Lung microvascular endothelial cell (primary cell): Measurements from ENCODE around the gene YTHDF1. TPM values are rescaled to one million over a fixed set of nuclear protein-coding genes. Genes with fewer than 3 reads are reported as not detected.

ENCODE experiments used
- DNase-seq, 2 donors: peaks; one replicate each; pipeline versions ENCODE4 v3.0.0 to v3.0.0-alpha.2; 2010; ENCODE audit warnings: low read depth in 2 of 2
- total RNA-seq: library from RNA; depleted of rRNA; stranded (reverse); fragments of >200 nt; gene quantifications from 2 replicates; pipeline ENCODE4 v1.2.1, GENCODE V29; 2014

YTHDF1 gene
- total RNA-seq, 1 donor from 2014 or later = 16.1 TPM

GRCh38 chr20:63186528-63187316 is 29.2 kb downstream of the YTHDF1 start:
- peak in 1 of 2 donors; percentile 15 for DNase-seq

GRCh38 chr20:63186084-63186483 is 29.8 kb downstream of the YTHDF1 start:
- DNase-seq = no peak

DNA sequence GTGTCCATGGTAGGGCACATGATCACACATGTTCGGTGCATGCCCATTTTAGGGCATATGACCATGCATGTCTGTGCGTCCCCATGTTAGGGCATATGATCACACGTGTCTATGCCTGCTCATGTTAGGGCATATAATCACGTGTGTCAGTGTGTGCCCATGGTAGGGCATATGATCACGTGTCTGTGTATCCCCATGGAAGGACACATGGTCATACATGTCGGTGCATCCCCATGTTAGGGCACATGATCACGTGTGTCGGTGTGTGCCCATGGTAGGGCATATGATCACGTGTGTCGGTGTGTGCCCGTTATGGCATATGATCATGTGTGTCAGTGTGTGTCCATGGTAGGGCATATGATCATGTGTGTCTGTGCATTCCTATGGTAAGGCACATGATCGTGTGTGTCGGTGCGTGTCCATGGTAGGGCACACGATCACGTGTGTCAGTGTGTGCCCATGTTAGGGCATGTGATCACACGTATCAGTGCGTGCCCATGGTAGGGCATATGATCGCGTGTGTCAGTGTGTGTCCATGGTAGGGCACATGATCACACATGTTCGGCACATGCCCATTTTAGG is 30.6 kb downstream of the YTHDF1 start:
- DNase-seq = no peak

GRCh38 chr20:63183422-63184146 is 32.3 kb downstream of the YTHDF1 start:
- peak; percentile 41 to 56 for DNase-seq

GRCh38 chr20:63182946-63183415 is 33.0 kb downstream of the YTHDF1 start:
- DNase-seq = no peak

DNA sequence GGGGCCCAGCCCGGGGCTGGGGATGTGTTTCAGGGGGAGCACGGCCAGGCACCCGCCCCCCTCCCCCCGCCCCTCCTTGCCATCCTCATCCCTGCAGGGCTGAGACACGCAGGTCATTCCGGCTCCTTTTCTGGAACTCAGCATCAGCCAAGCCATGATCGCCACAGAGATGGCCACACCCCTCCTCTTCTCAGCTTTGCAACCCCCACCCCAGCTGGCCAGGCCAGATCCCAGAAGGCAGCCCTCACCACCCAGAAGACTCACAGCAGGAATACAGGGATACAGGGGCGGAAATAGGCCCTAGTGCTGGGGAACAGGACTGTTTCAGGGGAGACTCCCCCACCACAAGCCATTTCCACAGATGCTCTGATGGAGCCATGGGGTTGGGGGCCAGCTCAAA is 33.5 kb downstream of the YTHDF1 start:
- DNase-seq = no peak

GRCh38 chr20:63181226-63181625 is 34.7 kb downstream of the YTHDF1 start:
- no peak for DNase-seq

DNA sequence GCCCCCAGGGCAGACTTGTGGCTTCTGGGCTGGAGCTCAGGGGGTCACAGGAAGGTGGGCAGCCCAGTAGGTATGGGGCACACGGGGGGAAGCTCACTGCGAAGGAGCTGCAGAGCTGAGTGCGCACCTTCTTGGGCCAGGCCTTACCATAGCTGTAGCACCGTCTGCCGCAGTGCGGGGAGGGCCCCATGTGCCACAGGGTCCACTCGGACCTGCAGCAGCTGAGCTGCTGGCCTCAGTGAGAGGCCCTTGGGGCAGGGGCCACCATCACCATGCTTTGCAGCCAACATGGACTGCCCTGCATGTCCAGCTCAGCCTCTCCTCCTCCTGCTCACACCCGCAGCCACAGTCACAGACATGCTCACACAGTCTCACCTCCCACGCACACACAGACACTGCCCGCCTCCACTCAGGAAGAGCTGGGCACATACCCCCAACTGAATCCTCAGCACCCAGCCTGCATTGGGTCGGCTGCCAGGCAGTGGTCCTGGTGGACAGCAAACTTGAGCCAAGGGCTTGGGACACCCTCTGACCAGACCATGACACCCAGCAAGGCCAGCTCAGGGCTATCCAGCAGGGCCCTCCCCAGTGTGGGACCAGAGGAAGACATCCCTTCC is 35.3 kb downstream of the YTHDF1 start:
- no peak for DNase-seq

- DNase-seq = no peak
These were observed 36.0 kb downstream of the YTHDF1 start for GRCh38 chr20:63179687-63180568.

- DNase-seq = no peak
These were observed 36.8 kb downstream of the YTHDF1 start for GRCh38 chr20:63178889-63179686.

GRCh38 chr20:63178446-63178820 is 37.5 kb downstream of the YTHDF1 start:
- DNase-seq = no peak

DNA sequence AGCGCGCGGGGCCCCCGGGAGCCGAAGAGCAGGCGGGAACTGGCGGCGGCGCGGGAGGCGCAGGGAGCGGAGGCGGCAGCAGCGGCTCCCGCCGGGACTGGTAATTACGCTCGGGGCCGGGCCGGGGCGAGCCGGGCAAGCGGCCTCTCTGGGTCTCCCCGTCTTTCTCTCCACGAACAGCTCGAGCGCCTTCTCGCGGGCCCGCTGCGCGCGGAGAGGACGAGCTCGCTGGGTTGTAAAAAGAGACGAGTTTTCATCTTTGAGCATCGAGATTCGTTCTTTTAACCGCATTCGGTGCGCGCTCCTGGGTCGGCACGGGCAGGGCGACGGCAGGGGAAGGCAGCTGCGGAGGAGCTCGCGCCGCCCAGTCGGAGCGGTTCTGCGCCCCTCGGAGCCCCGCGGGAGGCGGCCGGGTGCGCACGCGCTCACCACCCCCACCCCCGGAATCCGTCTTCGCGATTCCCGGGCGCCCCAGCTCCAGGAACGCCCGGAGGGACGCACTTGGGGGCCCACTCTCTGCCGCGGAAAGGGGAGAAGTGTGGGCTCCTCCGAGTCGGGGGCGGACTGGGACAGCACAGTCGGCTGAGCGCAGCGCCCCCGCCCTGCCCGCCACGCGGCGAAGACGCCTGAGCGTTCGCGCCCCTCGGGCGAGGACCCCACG is 38.0 kb downstream of the YTHDF1 start:
- DNase-seq = no peak

DNA sequence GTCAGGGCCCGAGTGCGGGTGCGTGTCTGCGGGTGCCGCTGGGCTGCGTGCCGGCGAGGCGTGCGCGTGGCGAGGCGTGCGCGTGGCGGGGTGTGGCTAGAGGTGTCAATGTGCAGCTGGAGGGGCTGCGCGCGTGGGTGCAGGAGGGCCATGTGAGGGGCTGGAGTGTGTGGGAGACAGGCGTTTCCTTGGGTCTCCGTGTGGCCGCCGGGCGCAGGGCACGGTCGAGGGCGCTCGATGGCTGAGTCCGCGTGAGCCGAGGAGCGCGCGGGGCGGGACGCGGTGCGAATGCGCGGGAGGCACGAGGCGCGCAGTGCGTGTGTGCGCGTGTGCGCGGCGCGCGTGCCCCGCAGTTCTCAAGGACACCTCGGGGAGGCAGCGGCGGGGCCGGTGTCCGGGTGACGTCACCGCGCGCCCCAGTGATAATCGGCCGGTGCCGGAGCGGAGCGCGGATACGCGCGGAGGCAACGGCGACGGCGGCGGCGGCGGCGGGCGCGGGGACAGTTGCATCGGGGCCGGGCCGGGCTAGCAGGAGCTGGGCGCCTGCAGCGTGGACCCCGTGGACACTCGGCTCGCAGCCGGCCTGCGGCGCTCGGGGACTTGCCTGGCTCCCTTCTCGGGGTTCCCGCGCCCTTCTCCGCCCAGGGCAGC is 38.7 kb downstream of the YTHDF1 start:
- no peak for DNase-seq

- DNase-seq = no peak
These were observed 39.4 kb downstream of the YTHDF1 start for GRCh38 chr20:63176427-63177133.

DNA sequence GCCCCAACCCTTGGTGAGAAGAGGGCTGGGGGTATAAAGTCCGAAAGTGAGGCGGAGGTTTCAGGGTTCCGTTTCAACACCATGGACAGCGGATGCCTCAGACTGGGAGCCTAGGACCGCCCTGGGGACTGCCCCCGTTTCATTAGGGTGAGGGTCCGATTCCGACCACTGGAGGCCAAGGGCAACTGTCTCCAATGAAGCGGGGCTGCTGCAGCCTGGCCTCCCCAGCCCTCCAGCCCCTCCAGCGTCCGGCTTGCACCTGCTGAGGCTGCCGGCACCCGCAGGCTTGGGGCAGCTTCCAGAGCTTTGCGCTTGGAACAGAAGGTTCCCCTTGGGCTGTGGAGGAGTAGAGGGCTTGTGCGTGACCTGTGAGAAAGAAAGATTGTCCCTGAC is 39.9 kb downstream of the YTHDF1 start:
- no peak for DNase-seq

DNA sequence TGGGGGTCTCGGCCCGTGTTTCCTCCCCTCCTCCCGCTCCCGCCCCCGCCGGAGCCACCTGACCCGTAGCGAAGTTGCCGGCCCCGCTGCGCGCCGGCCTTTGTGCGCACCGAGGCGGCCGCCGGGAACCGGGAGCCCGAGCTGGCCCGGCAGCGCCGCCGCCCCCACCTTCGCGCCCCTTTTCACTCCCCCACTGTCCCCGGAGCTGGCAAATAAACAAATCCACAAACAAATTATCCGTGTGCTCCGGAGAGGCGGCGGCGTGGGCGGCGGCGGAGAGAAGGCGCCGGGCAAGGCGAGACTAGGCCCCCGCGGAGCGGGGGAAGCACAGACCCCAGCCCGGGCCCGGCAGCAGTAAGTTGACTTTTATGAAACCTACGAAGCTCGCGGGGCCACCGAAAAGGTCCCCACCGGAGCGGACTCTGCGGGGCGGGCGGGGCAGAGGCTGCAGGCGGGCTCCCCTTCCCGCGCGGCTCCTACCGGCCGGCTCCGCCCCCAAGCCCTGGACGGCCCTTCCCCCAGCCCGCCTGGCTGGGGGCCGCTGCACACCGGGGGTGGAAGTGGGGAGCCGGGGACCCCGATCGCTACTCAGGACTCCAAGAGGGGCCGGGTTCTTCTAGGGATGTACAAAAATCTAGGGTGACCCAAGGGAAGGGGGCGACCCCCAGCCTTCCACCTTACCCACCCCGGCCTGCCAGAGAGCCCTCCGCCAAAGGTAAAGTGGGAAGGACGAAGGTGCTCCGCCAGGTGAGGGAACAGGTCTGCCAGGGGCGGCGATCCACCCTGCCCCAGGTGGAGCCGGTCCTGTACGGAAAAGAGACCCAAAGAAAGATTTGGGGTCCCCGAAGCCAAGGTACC is 40.7 kb downstream of the YTHDF1 start:
- no peak for DNase-seq

DNA sequence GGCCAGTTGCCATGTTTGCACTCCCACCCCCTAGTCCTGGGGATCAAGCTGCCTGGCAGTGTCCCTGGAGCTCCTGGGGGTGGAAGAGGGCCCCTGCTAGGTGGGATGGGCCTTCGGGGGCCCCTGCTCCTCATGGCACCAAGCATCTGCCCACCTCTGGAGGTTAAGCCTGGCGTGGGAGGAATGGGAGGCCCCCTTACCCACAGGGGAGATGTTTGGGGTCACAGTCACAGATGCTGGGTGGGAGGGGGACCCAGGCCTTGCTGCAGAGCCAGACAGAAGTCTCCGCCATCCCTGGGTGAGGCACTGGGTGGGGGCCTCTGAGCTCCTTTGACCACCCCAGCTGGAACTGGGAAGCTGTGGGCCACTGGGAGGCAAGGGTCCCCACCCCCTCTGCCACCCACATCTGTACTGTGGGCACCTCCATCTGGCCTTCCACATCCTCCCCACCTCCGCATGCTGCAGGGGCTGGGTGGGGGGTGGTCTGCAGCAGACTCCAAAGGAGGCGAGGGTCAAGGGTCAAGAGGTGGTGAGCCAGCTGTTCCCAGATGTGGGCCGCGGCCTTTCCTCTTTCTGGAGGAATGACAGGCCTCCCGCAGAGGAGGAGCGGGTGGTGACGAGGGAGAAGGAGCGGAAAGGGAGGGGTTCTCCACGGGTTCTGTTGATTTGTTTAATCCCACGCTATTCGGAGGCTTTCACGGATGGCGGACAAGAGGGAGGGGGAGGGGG is 41.5 kb downstream of the YTHDF1 start:
- DNase-seq = no peak
